ENCODE data around the gene ZNF430. TPM values are rescaled to one million over a fixed set of nuclear protein-coding genes. Genes with fewer than 3 reads are reported as not detected.

ZNF430 gene
- total and polyA plus RNA-seq, 2 of the 8 experiments (the other 6 are each of a cell fraction or from before 2014, with no cell fraction given) = 4.1 to 16.1 TPM

- TF ChIP-seq CHD7 (IDR thresholded peaks at IDR 0.05; ENCODE audit: insufficient replicate concordance, low read length) (no peak), NRF1 (IDR thresholded peaks at IDR 0.05; ENCODE audit: low read depth, low read length) (no peak), HDAC6 (IDR thresholded peaks at IDR 0.05; ENCODE audit: low read depth, low read length) (no peak)
These were observed 26.0 kb downstream of the ZNF430 start (continued) for GRCh38 chr19:21046489-21046888.
